K562 (cell line): ENCODE data around the gene BAIAP2. TPM values are rescaled to one million over a fixed set of nuclear protein-coding genes. Genes with fewer than 3 reads are reported as not detected.

Source experiments
- ATAC-seq: fragments of 200-7000 bp; cut with Tn5 transposase; 3 replicates; pipeline ENCODE4 v1.9.1; 2020; ENCODE audit warnings: moderate library complexity
- BruUV-seq: library from RNA; stranded (reverse); fragments of 400-500 nt; replicated peaks from 2 replicates; lab custom pipeline; 2021; lab: Mats Ljungman, UMichigan
- CTCF ChIA-PET: fragments of 300-600 bp; formaldehyde crosslinking; extraction: SDS; loops from one replicate; lab custom pipeline; 2021; ENCODE audit warnings: low intra/inter-chr PET ratio; lab: Yijun Ruan, JAX
- POLR2A ChIA-PET: fragments of 300-600, 350-650 bp; sonication (Branson Sonifier 250); formaldehyde crosslinking; extraction: SDS; loops from one replicate; lab custom pipeline; 2021; ENCODE audit warnings: antibody characterized with exemption, inconsistent platforms; lab: Yijun Ruan, JAX
- DNase-seq, 4 experiments: peaks; one replicate each; pipeline versions ENCODE4 v3.0.0 to v3.0.0-alpha.2; 2011 to 2018; ENCODE audit warnings: low spot score in 3 of 4, mixed read lengths in 3 of 4; ENCODE audit errors: extremely low read depth in 1 of 4
- FAIRE-seq: peaks from 2 replicates; lab custom pipeline; 2011; peaks lifted over from hg19 to GRCh38; lab: Jason Lieb, UNC
- H2AFZ ChIP-seq: 2 replicates; pipeline ENCODE4 v1.6.0; 2011; ENCODE audit warnings: low read depth, low read length, control low read depth, inconsistent platforms
- H3K27ac ChIP-seq: fragments of 200-600 bp; 3 replicates; pipeline ENCODE4 v1.8.0; 2011; ENCODE audit warnings: low read depth, mild to moderate bottlenecking, control low read depth, inconsistent platforms, low read length, moderate library complexity, mixed read lengths; ENCODE audit errors: extremely low read depth
- H3K27me3 ChIP-seq, 2 experiments: fragments of 300-600 bp in 1 of 2; 2 replicates in 1 of 2; 3 replicates in 1 of 2; pipeline versions ENCODE4 v1.6.0 to v1.8.0; 2011; ENCODE audit warnings: inconsistent platforms in 2 of 2, low read length in 2 of 2, mild to moderate bottlenecking in 1 of 2, mixed read lengths in 1 of 2, moderate library complexity in 1 of 2; ENCODE audit not compliant: control insufficient read depth in 2 of 2, insufficient read depth in 2 of 2
- H3K36me3 ChIP-seq: fragments of 300-600 bp; 3 replicates; pipeline ENCODE4 v1.8.0; 2011; ENCODE audit warnings: mild to moderate bottlenecking, low read length, inconsistent platforms; ENCODE audit not compliant: control insufficient read depth, insufficient read depth
- H3K4me1 ChIP-seq, 2 experiments: fragments of 200-600 bp in 1 of 2; replicated peaks in 1 of 2; 2 replicates in 1 of 2; 3 replicates in 1 of 2; pipeline versions ENCODE4 v1.5.1 to v1.8.0; 2011; ENCODE audit warnings: inconsistent platforms in 2 of 2, low read length in 2 of 2, mild to moderate bottlenecking in 1 of 2, mixed read lengths in 1 of 2, moderate library complexity in 1 of 2; ENCODE audit not compliant: control insufficient read depth in 2 of 2, insufficient read depth in 2 of 2
- H3K4me2 ChIP-seq: 2 replicates; pipeline ENCODE4 v1.6.1; 2011; ENCODE audit warnings: low read length, control low read depth, inconsistent platforms, mixed read lengths; ENCODE audit not compliant: insufficient read depth
- H3K4me3 ChIP-seq: fragments of 200-600 bp; sonication (generic), shearing (Covaris generic); 2 replicates; pipeline ENCODE4 v1.5.1; 2016; ENCODE audit warnings: control low read depth, inconsistent platforms
- H3K79me2 ChIP-seq: fragments of 200-600 bp; 3 replicates; pipeline ENCODE4 v1.8.0; 2011; ENCODE audit warnings: low read length, inconsistent platforms; ENCODE audit not compliant: control insufficient read depth, insufficient read depth
- H3K9ac ChIP-seq, 2 experiments: 2 replicates each; pipeline versions ENCODE4 v1.6.0 to v1.6.1; 2011; ENCODE audit warnings: low read depth in 2 of 2, low read length in 2 of 2, control low read depth in 1 of 2, inconsistent platforms in 1 of 2, mild to moderate bottlenecking in 1 of 2, mixed read lengths in 1 of 2; ENCODE audit not compliant: insufficient read depth in 1 of 2
- H3K9me1 ChIP-seq: one replicate; pipeline ENCODE4 v1.6.0; 2011; ENCODE audit warnings: inconsistent platforms, mild to moderate bottlenecking, low read length, moderate library complexity; ENCODE audit not compliant: control insufficient read depth, insufficient read depth
- H3K9me3 ChIP-seq: replicated peaks from 2 replicates; pipeline ENCODE4 v1.5.1; 2011; ENCODE audit warnings: low read depth, low read length, inconsistent platforms; ENCODE audit not compliant: control insufficient read depth, insufficient read depth
- H4K20me1 ChIP-seq: replicated peaks from 2 replicates; pipeline ENCODE4 v1.6.1; 2011; ENCODE audit warnings: low read length, inconsistent platforms, mixed read lengths; ENCODE audit not compliant: control insufficient read depth, insufficient read depth
- CHD4 ChIP-seq: fragments of 200-600 bp; sonication (generic); IDR thresholded peaks from 3 replicates; pipeline ENCODE4 v1.6.1; 2012; ENCODE audit warnings: low read depth, mild to moderate bottlenecking, mixed read lengths, low read length, inconsistent platforms; ENCODE audit not compliant: insufficient read depth, insufficient replicate concordance, poor library complexity, severe bottlenecking
- MLX ChIP-seq, 2 experiments: fragments of 450-650 bp in 1 of 2; sonication (generic) in 1 of 2; formaldehyde crosslinking; conservative IDR thresholded peaks; 2 replicates each; pipeline versions ENCODE4 v1.4.0 to v1.8.1; 2020 to 2022; ENCODE audit warnings: mild to moderate bottlenecking in 1 of 2, missing genetic modification reagents in 1 of 2
- PPARD ChIP-seq: fragments of 250-450 bp; sonication (Bioruptor Pico); IDR thresholded peaks from 2 replicates; pipeline ENCODE4 v1.8.0; 2022; ENCODE audit warnings: inconsistent platforms, mild to moderate bottlenecking, moderate library complexity
- ZBTB49 ChIP-seq: sonication (generic); formaldehyde crosslinking; IDR thresholded peaks from 2 replicates; pipeline ENCODE4 v1.8.0; 2022; ENCODE audit warnings: missing genetic modification reagents, mild to moderate bottlenecking, borderline replicate concordance
- ZNF280B ChIP-seq: fragments of 250-450 bp; sonication (Bioruptor Pico); IDR thresholded peaks from 2 replicates; pipeline ENCODE4 v1.5.1; 2021; ENCODE audit warnings: mild to moderate bottlenecking
- WGBS: fragments of 100-300 bp; shearing (Covaris generic); methylation state at CpG from one replicate; pipeline ENCODE4 v1.1.6; 2016; ENCODE audit warnings: low coverage, mixed read lengths; ENCODE audit not compliant: insufficient coverage; ENCODE audit errors: missing lambda C conversion rate; 5-methylcytosine and 5-hydroxymethylcytosine counted together
- in situ Hi-C: fragments of 300-500 bp; cut with MboI; formaldehyde crosslinking; loops from 4 replicates; pipeline ENCODE4 v1.15.0; 2018; ENCODE audit warnings: inconsistent platforms, mixed read lengths
- intact Hi-C: fragments of 100-400 bp; cut with micrococcal nuclease; formaldehyde crosslinking; loops from 2 replicates; pipeline ENCODE4 v1.14.2; 2022
- polyA plus RNA-seq, 8 experiments: library from polyadenylated mRNA; depleted of rRNA in 4 of 8; stranded (reverse) in 5 of 8; unstranded in 3 of 8; fragments of >200 nt; fragmentation: Nextera tagmentation in 2 of 8; fragmentation: Illumina TruSeq in 1 of 8; extraction: Ambion mirVana in 2 of 8; extraction: Trizol in 1 of 8; gene quantifications; 2 replicates each; pipeline versions ENCODE4 v1.2.1 to v1.2.3, GENCODE V29; 2011 to 2014; ENCODE audit warnings: inconsistent platforms in 1 of 8, missing spikeins in 1 of 8
- total RNA-seq, 7 experiments: library from RNA; depleted of rRNA in 6 of 7; stranded (reverse); fragments of >200 nt in 6 of 7; fragmentation: Illumina TruSeq in 2 of 7; extraction: Trizol in 2 of 7; gene quantifications; 2 replicates each; pipeline versions ENCODE4 v1.2.1 to v1.2.3, GENCODE V29; 2011 to 2021; ENCODE audit warnings: low replicate concordance in 1 of 7

Gene BAIAP2
- total and polyA plus RNA-seq, 9 of the 15 experiments (the other 6 are each of a cell fraction or from before 2014, with no cell fraction given), result 2.3 to 51.6 (median 18.4) TPM

GRCh38 chr17:81159611-81160265, 124.8 kb downstream of the BAIAP2 start:
- H3K27me3 ChIP-seq, result peaks cover 41 to 91% of the 10 kb centered on the region in 2 experiments; a peak in 4 of 5 replicates
- no peak overlapping the region for H3K4me3 ChIP-seq
- FAIRE-seq, result no peak
- no peak for DNase-seq
- no peak overlapping the region for H3K27ac ChIP-seq
- peaks cover 0 to 74% of the 10 kb centered on the region in 2 experiments; a peak in 2 of 5 replicates for H3K4me1 ChIP-seq
- POLR2A ChIA-PET, result no interaction called here
- no peaks in the 10 kb centered on the region; the same call in 1 of the 2 replicates for H4K20me1 ChIP-seq
- no peak overlapping the region for H2AFZ ChIP-seq
- CTCF ChIA-PET, result no interaction called here
- no peaks in the 10 kb centered on the region for H3K36me3 ChIP-seq
- H3K9me1 ChIP-seq, result no peaks in the 10 kb centered on the region
- ATAC-seq, result no peak
- no peak overlapping the region for H3K4me2 ChIP-seq
- no peaks in the 10 kb centered on the region for H3K79me2 ChIP-seq
- no TSS peak for BruUV-seq
- WGBS, result 10% methylated on average over 12 of the region's 25 CpGs
- no peaks in the 10 kb centered on the region for H3K9me3 ChIP-seq
- intact Hi-C loops, result no loop called here
- in situ Hi-C loops, result no loop called here
- no peak overlapping the region for H3K9ac ChIP-seq
- TF ChIP-seq CHD4 (no peak), PPARD (no peak), MLX (CRISPR knock-in tag; conservative IDR thresholded peaks at IDR 0.05) (no peak), ZBTB49 (CRISPR knock-in tag) (no peak), ZNF280B (no peak)
